Transverse colon (tissue), 4 donors: ENCODE results near the gene PIGO. TPM values are rescaled to one million over a fixed set of nuclear protein-coding genes. Genes with fewer than 3 reads are reported as not detected.
A peak's percentile ranks its signal among the peaks of the same experiment; 100 is the strongest.

Experiments used
- DNase-seq: peaks from one replicate; pipeline ENCODE4 v3.0.0-alpha.2; 2019
- H3K27ac ChIP-seq, 4 donors: fragments of 200-600 bp; sonication (generic); 2 replicates each; pipeline ENCODE4 v1.5.1; 2016 to 2018; ENCODE audit warnings: inconsistent platforms in 4 of 4
- H3K27me3 ChIP-seq: fragments of 200-600 bp; sonication (generic); 2 replicates; pipeline ENCODE4 v1.5.1; 2017; ENCODE audit warnings: inconsistent platforms
- H3K36me3 ChIP-seq, 4 donors: fragments of 200-600 bp; sonication (generic); 2 replicates each; pipeline ENCODE4 v1.5.1; 2017 to 2019; ENCODE audit warnings: inconsistent platforms in 4 of 4
- H3K4me1 ChIP-seq, 4 donors: fragments of 200-600 bp; sonication (generic); 2 replicates each; pipeline ENCODE4 v1.5.1; 2017 to 2020; ENCODE audit warnings: inconsistent platforms in 4 of 4
- H3K4me3 ChIP-seq, 4 donors: fragments of 200-600 bp; sonication (generic); 1 replicate in 1 of 4; 2 replicates in 3 of 4; pipeline versions ENCODE4 v1.5.1 to v1.6.1; 2017 to 2019; ENCODE audit warnings: inconsistent platforms in 4 of 4
- H3K9me3 ChIP-seq, 2 donors: fragments of 200-600 bp; sonication (generic); 2 replicates each; pipeline ENCODE4 v1.5.1; 2017 to 2019; ENCODE audit warnings: inconsistent platforms in 2 of 2
- EP300 ChIP-seq: sonication (generic); formaldehyde crosslinking; IDR thresholded peaks from one replicate; pipeline ENCODE4 v1.6.1; 2017; ENCODE audit warnings: antibody characterized with exemption, low read depth
- POLR2A ChIP-seq: fragments of 450-650 bp; IDR thresholded peaks from one replicate; pipeline ENCODE4 v1.6.1; 2016; ENCODE audit warnings: antibody characterized with exemption, mild to moderate bottlenecking, moderate library complexity
- POLR2AphosphoS5 ChIP-seq, 3 donors: sonication (generic); formaldehyde crosslinking; IDR thresholded peaks; one replicate each; pipeline ENCODE4 v1.6.1; 2016; ENCODE audit warnings: antibody characterized with exemption in 3 of 3
- WGBS, 2 donors: methylation state at CpG; one replicate each; pipeline ENCODE4 v1.1.5; 2018; ENCODE audit warnings: low coverage in 1 of 2; 5-methylcytosine and 5-hydroxymethylcytosine counted together
- in situ Hi-C, 4 donors: fragments of 200-750 bp; cut with MboI; loops; one replicate each; pipeline versions ENCODE4 v1.15.0 to v1.15.1; 2017; ENCODE audit warnings: low sequenced_read_pairs in 3 of 4, low pct_ligation_motif_present in 1 of 4, low pct_unique_long_range_greater_than_20kb in 1 of 4
- intact Hi-C: fragments of 100-400 bp; cut with DNase I; formaldehyde crosslinking; loops from one replicate; pipeline ENCODE4 v1.15.1; 2023; ENCODE audit warnings: low total_unique reads
- total RNA-seq, 4 donors: library from RNA; depleted of rRNA; stranded (reverse); fragments of >200 nt; gene quantifications; one replicate each; pipeline ENCODE4 v1.1.0, GENCODE V29; 2016
- TF ChIP-seq, protein P1 (sequence below), 5 experiments: fragments of 200-600 bp in 3 of 5; fragments of 450-650 bp in 2 of 5; sonication (generic) in 3 of 5; IDR thresholded peaks; 1 replicate in 2 of 5; 2 replicates in 3 of 5; pipeline ENCODE4 v1.5.1; 2016 to 2017; ENCODE audit warnings: antibody characterized with exemption in 5 of 5, inconsistent platforms in 3 of 5, mild to moderate bottlenecking in 2 of 5, moderate library complexity in 1 of 5

The PIGO gene
- total RNA-seq, 4 donors from 2014 or later = 19.1 to 50.1 (median 24.8) TPM

DNA sequence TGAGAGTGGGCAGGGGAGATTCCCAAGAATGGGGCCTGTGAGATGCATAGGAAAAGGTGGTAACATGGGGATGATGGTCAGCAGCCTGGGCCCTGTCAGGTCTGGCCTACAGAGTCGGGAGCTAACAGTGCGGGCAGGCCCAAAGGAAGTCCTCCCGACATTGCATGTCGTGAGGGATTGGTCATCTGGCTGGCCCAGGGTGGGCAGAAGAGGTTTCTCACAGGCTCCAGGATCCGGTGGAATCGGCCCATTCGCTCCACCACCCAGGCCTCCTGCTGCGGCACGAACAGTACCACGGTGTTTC is 6.0 kb upstream of the PIGO start:
- Histone ChIP-seq H3K4me1 (peaks cover 11 to 25% (median 18%) of the 10 kb centered on the region in 4 donors), H3K27me3 (no peaks in the 10 kb centered on the region), H3K27ac (peak overlapping the region; percentile 86 to 94 (median 91)), H3K9me3 (no peaks in the 10 kb centered on the region), H3K4me3 (peak overlapping the region; percentile 60 to 95 (median 75)), H3K36me3 (peaks cover 0 to 48% (median 9%) of the 10 kb centered on the region in 4 donors)
- peak; percentile 24 for DNase-seq
- in situ Hi-C loops = loop anchor here in 1 of 4 donors (25.0 kb wide), 1 partner anchor 460 kb away; a partner anchor contains a TSS
- intact Hi-C loops = no loop called here
- TF ChIP-seq EP300 (no peak), POLR2AphosphoS5 (IDR thresholded peaks at IDR 0.05) (no peak), POLR2A (no peak)
- TF ChIP-seq, protein P1, sequence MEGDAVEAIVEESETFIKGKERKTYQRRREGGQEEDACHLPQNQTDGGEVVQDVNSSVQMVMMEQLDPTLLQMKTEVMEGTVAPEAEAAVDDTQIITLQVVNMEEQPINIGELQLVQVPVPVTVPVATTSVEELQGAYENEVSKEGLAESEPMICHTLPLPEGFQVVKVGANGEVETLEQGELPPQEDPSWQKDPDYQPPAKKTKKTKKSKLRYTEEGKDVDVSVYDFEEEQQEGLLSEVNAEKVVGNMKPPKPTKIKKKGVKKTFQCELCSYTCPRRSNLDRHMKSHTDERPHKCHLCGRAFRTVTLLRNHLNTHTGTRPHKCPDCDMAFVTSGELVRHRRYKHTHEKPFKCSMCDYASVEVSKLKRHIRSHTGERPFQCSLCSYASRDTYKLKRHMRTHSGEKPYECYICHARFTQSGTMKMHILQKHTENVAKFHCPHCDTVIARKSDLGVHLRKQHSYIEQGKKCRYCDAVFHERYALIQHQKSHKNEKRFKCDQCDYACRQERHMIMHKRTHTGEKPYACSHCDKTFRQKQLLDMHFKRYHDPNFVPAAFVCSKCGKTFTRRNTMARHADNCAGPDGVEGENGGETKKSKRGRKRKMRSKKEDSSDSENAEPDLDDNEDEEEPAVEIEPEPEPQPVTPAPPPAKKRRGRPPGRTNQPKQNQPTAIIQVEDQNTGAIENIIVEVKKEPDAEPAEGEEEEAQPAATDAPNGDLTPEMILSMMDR (IDR thresholded peaks at IDR 0.05) = no peak
- WGBS, 2 donors = 2% methylated on average over 4 of the region's 10 CpGs; no CpG with 5 or more reads in 1 of the 2 donors

DNA sequence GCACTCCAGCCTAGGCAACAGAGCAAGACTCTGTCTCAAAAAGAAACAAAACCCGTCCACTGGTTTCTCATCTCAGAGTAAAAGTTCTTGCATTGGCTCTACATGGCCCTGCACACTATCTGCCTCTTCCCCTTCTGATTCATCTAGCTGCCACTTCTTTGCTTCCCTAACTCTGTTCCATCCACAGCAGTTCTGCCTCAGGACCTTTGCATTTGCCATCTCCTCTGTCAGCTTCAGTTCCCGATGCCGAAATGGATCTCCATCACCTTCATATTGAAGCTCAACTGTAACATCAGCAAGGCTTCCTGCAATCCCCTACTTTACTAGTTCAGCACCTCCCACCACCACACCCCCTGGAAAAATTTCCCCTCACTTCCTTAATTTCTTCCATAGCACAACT is 1.2 kb upstream of the PIGO start:
- no peak overlapping the region for H3K27ac ChIP-seq
- WGBS, 2 donors = 79 to 81% methylated on average over 3 of the region's 3 CpGs
- TF ChIP-seq, protein P1 (IDR thresholded peaks at IDR 0.05) = no peak
- no peak for TF ChIP-seq EP300
- no peak for TF ChIP-seq POLR2AphosphoS5 (IDR thresholded peaks at IDR 0.05)
- no peak for TF ChIP-seq POLR2A
- no peak for DNase-seq
- intact Hi-C loops = loop anchor here (10.0 kb wide), 1 partner anchor 203 kb away; a partner anchor contains a TSS
- no peaks in the 10 kb centered on the region for H3K27me3 ChIP-seq
- H3K4me1 ChIP-seq = peaks cover 17 to 27% (median 20%) of the 10 kb centered on the region in 4 donors
- in situ Hi-C loops = no loop called here
- no peaks in the 10 kb centered on the region for H3K9me3 ChIP-seq
- no peak overlapping the region for H3K4me3 ChIP-seq
- peaks cover 0 to 20% (median 6%) of the 10 kb centered on the region in 4 donors for H3K36me3 ChIP-seq

DNA sequence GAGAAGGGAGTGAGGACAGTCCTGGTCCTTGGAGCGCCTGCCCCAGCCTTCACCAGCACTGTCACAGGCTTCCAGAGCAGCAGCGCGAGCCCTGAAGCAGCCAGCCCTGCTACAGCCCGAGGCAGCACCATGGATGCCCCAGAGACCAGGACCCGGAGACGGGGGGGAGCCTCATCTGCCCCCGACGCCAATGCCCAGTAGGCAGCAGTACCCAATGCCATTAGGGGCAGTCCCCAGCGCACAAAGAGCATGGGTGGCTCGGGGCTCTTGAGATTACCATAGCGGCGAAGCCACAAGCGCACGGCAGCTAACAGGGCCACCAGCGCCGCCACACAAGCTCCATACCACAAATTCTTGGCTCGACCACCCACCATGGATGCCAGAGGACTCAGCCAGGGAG is 4.9 kb downstream of the PIGO start:
- peaks cover 0 to 25% (median 11%) of the 10 kb centered on the region in 4 donors for H3K36me3 ChIP-seq
- intact Hi-C loops = loop anchor here (10.0 kb wide), 1 partner anchor 197 kb away; a partner anchor contains a TSS
- in situ Hi-C loops = no loop called here

DNA sequence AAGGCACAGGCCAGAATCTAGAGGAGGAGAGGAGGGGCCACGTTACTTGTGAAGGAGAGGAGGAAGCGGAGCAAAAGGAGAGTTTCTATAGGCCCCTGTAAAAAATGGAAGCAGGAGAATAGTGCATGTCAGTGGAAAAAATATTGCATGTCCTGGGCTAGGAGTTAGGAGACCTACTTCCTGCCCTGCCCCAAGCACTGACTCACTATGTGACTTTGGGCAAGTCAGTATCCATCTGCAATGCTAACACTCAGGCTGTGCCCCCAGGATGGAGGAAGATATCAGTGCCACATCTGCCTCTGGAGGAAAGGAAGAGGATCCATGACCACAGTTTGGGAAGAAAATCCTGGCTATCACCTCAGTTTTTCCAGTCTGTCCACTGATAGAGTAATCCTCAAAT is 7.0 kb downstream of the PIGO start:
- Histone ChIP-seq H3K4me1 (no peaks in the 10 kb centered on the region), H3K27ac (no peak overlapping the region), H3K36me3 (peaks cover 0 to 25% (median 11%) of the 10 kb centered on the region in 4 donors), H3K27me3 (no peaks in the 10 kb centered on the region), H3K9me3 (no peaks in the 10 kb centered on the region), H3K4me3 (no peak overlapping the region)
- DNase-seq = no peak
- intact Hi-C loops (loop anchor here (10.0 kb wide), 1 partner anchor 435 kb away; the partner anchor contains the start of gene IL11RA), in situ Hi-C loops (no loop called here)
- no peak for TF ChIP-seq POLR2A
- no peak for TF ChIP-seq POLR2AphosphoS5 (IDR thresholded peaks at IDR 0.05)
- TF ChIP-seq, protein P1 (IDR thresholded peaks at IDR 0.05) = no peak
- WGBS, 2 donors = 93 to 100% methylated on average over 2 of the region's 2 CpGs

More for the DNA sequence above, 4.9 kb downstream of the PIGO start:
- H3K27ac ChIP-seq = no peak overlapping the region
- H3K4me3 ChIP-seq = no peak overlapping the region
- H3K27me3 ChIP-seq = no peaks in the 10 kb centered on the region
- no peaks in the 10 kb centered on the region for H3K9me3 ChIP-seq
- 92% methylated on average over 15 of the region's 17 CpGs; no CpG with 5 or more reads in 1 of the 2 donors for WGBS, 2 donors
- peaks cover 6 to 8% (median 8%) of the 10 kb centered on the region in 4 donors for H3K4me1 ChIP-seq
- TF ChIP-seq, protein P1 (IDR thresholded peaks at IDR 0.05) = no peak
- TF ChIP-seq EP300 = no peak
- TF ChIP-seq POLR2AphosphoS5 (IDR thresholded peaks at IDR 0.05) = no peak
- TF ChIP-seq POLR2A = no peak
- DNase-seq = no peak
